SK-N-SH (cell line): ENCODE measurements around the gene OR5M10. TPM values are rescaled to one million over a fixed set of nuclear protein-coding genes. Genes with fewer than 3 reads are reported as not detected.
"Not testable (repeated sequence)": the region's sequence is repeated elsewhere in the genome, so short reads cannot be mapped to it uniquely, and the experiment has no call there.

Source experiments
- CTCF ChIA-PET: fragments of 300-600, 350-600 bp; formaldehyde crosslinking; extraction: SDS; loops from one replicate; lab custom pipeline; 2021; lab: Yijun Ruan, JAX
- POLR2A ChIA-PET: fragments of 350-600 bp; sonication (Branson Sonifier 250); formaldehyde crosslinking; extraction: SDS; loops from one replicate; lab custom pipeline; 2020; ENCODE audit warnings: antibody characterized with exemption, inconsistent platforms; lab: Yijun Ruan, JAX
- DNase-seq: peaks from one replicate; pipeline ENCODE4 v3.0.0; 2012
- H2AFZ ChIP-seq: fragments of 200-600 bp; sonication (generic); 2 replicates; pipeline ENCODE4 v1.8.1; 2016; ENCODE audit warnings: antibody characterized with exemption, mild to moderate bottlenecking, low read depth
- H3F3A ChIP-seq: fragments of 200-600 bp; sonication (generic); replicated peaks from 2 replicates; pipeline ENCODE3; 2016; ENCODE audit warnings: antibody characterized with exemption, mild to moderate bottlenecking; ENCODE audit not compliant: insufficient read depth
- H3K27ac ChIP-seq, 2 experiments: fragments of 200-500 bp in 1 of 2; fragments of 200-600 bp in 1 of 2; sonication (Bioruptor generic) in 1 of 2; sonication (generic), shearing (Covaris generic) in 1 of 2; 2 replicates each; pipeline versions ENCODE4 v1.5.1 to v1.6.1; 2014 to 2016; ENCODE audit warnings: low read depth in 2 of 2, inconsistent platforms in 1 of 2, low read length in 1 of 2, mild to moderate bottlenecking in 1 of 2, mixed read lengths in 1 of 2
- H3K27me3 ChIP-seq: fragments of 200-600 bp; sonication (generic), shearing (Covaris generic); 2 replicates; pipeline ENCODE4 v1.6.1; 2016; ENCODE audit warnings: mixed run types; ENCODE audit not compliant: insufficient read depth
- H3K36me3 ChIP-seq, 2 experiments: fragments of 200-500 bp in 1 of 2; fragments of 200-600 bp in 1 of 2; sonication (Bioruptor generic) in 1 of 2; sonication (generic) in 1 of 2; replicated peaks in 1 of 2; 2 replicates each; pipeline versions ENCODE3 to v1.5.1; 2014 to 2016; ENCODE audit warnings: low read length in 1 of 2, mild to moderate bottlenecking in 1 of 2; ENCODE audit not compliant: insufficient read depth in 2 of 2, control insufficient read depth in 1 of 2
- H3K4me1 ChIP-seq, 2 experiments: fragments of 200-500 bp in 1 of 2; fragments of 200-600 bp in 1 of 2; sonication (Bioruptor generic) in 1 of 2; sonication (generic), shearing (Covaris generic) in 1 of 2; 2 replicates each; pipeline versions ENCODE4 v1.5.1 to v1.6.1; 2014 to 2016; ENCODE audit warnings: low read depth in 1 of 2, low read length in 1 of 2, mixed run types in 1 of 2; ENCODE audit not compliant: insufficient read depth in 2 of 2, control insufficient read depth in 1 of 2
- H3K4me2 ChIP-seq: fragments of 200-600 bp; sonication (generic), shearing (Covaris generic); 2 replicates; pipeline ENCODE4 v1.6.1; 2017; ENCODE audit warnings: mixed run types
- H3K4me3 ChIP-seq, 2 experiments: fragments of 200-500 bp in 1 of 2; fragments of 200-600 bp in 1 of 2; sonication (Bioruptor generic) in 1 of 2; sonication (generic), shearing (Covaris generic) in 1 of 2; 2 replicates each; pipeline versions ENCODE4 v1.5.1 to v1.8.1; 2014 to 2016; ENCODE audit warnings: low read depth in 2 of 2, inconsistent platforms in 1 of 2, low read length in 1 of 2, mild to moderate bottlenecking in 1 of 2, mixed read lengths in 1 of 2, moderate library complexity in 1 of 2
- H3K79me2 ChIP-seq: fragments of 200-600 bp; sonication (generic); 2 replicates; pipeline ENCODE4 v1.8.1; 2017; ENCODE audit warnings: mild to moderate bottlenecking; ENCODE audit not compliant: insufficient read depth
- H3K9ac ChIP-seq: fragments of 200-600 bp; sonication (generic); 2 replicates; pipeline ENCODE4 v1.6.1; 2017; ENCODE audit warnings: mixed run types
- H3K9me2 ChIP-seq: fragments of 200-600 bp; sonication (generic); 2 replicates; pipeline ENCODE4 v1.6.1; 2017; ENCODE audit warnings: mixed run types
- H3K9me3 ChIP-seq: fragments of 200-600 bp; sonication (generic); 2 replicates; pipeline ENCODE4 v1.6.1; 2017; ENCODE audit warnings: mixed run types, mild to moderate bottlenecking, moderate library complexity
- H4K20me1 ChIP-seq: fragments of 200-600 bp; sonication (generic); 2 replicates; pipeline ENCODE4 v1.6.1; 2017; ENCODE audit warnings: mild to moderate bottlenecking, mixed run types; ENCODE audit not compliant: insufficient read depth
- ELF1 ChIP-seq: IDR thresholded peaks from 2 replicates; pipeline ENCODE4 v1.4.0; 2012
- FOSL2 ChIP-seq: IDR thresholded peaks from 2 replicates; pipeline ENCODE4 v1.4.0; 2012; ENCODE audit warnings: low read depth, mild to moderate bottlenecking, moderate library complexity, borderline replicate concordance
- FOXM1 ChIP-seq: IDR thresholded peaks from 2 replicates; pipeline ENCODE4 v1.4.0; 2012; ENCODE audit warnings: low read depth, mild to moderate bottlenecking
- GATA2 ChIP-seq: sonication (generic); formaldehyde crosslinking; IDR thresholded peaks from 2 replicates; pipeline ENCODE4 v1.5.0; 2020; ENCODE audit warnings: mild to moderate bottlenecking, missing genetic modification reagents
- MXI1 ChIP-seq: IDR thresholded peaks from 2 replicates; pipeline ENCODE4 v1.6.1; 2012; ENCODE audit warnings: mild to moderate bottlenecking, low read depth, low read length, improper control_type of control experiment
- RFX5 ChIP-seq: IDR thresholded peaks from 2 replicates; pipeline ENCODE4 v1.6.1; 2012; ENCODE audit warnings: mild to moderate bottlenecking, improper control_type of control experiment, low read length
- RXRA ChIP-seq: IDR thresholded peaks from 2 replicates; pipeline ENCODE4 v1.4.0; 2012; ENCODE audit warnings: low read depth, mild to moderate bottlenecking, borderline replicate concordance
- SMC3 ChIP-seq: IDR thresholded peaks from 2 replicates; pipeline ENCODE4 v1.6.1; 2012; ENCODE audit warnings: low read depth, low read length, improper control_type of control experiment
- TEAD4 ChIP-seq: IDR thresholded peaks from 2 replicates; pipeline ENCODE4 v1.4.0; 2012; ENCODE audit warnings: mild to moderate bottlenecking, borderline replicate concordance; ENCODE audit not compliant: insufficient read depth
- USF2 ChIP-seq: fragments of 150-350 bp; IDR thresholded peaks from 2 replicates; pipeline ENCODE4 v1.6.1; 2017; ENCODE audit warnings: antibody characterized with exemption, low read length, low read depth, borderline replicate concordance
- YY1 ChIP-seq: IDR thresholded peaks from 2 replicates; pipeline ENCODE4 v1.4.0; 2012; ENCODE audit warnings: low read depth, mild to moderate bottlenecking
- ZBTB33 ChIP-seq: IDR thresholded peaks from 2 replicates; pipeline ENCODE4 v1.4.0; 2012; ENCODE audit warnings: low read depth, borderline replicate concordance
- WGBS: methylation state at CpG from one replicate; pipeline ENCODE4 v1.1.6; 2017; ENCODE audit warnings: low lambda C conversion rate; 5-methylcytosine and 5-hydroxymethylcytosine counted together
- polyA plus RNA-seq, 3 experiments: library from polyadenylated mRNA; depleted of rRNA; stranded (reverse); fragments of >200 nt; gene quantifications; 2 replicates each; pipeline ENCODE4 v1.2.3, GENCODE V29; 2012
- TF ChIP-seq, protein P1 (sequence below): IDR thresholded peaks from 2 replicates; pipeline ENCODE4; 2012
- TF ChIP-seq, protein P2 (sequence below): IDR thresholded peaks from 2 replicates; pipeline ENCODE4 v1.4.0; 2012; ENCODE audit warnings: low read depth
- TF ChIP-seq, protein P3 (sequence below): IDR thresholded peaks from 2 replicates; pipeline ENCODE4 v1.4.0; 2012; ENCODE audit warnings: low read depth, borderline replicate concordance

The OR5M10 gene
- polyA plus RNA-seq, 1 of the 3 experiments (the other 2 are of a cell fraction) = not detected

GRCh38 chr11:56611174-56611573 is 33.7 kb upstream of the OR5M10 start:
- H3K4me3 ChIP-seq = no peak overlapping the region
- H3K27me3 ChIP-seq = no peaks in the 10 kb centered on the region; the same call in 1 of the 2 replicates
- no peak overlapping the region for H3K4me2 ChIP-seq
- H4K20me1 ChIP-seq = no peaks in the 10 kb centered on the region
- no peak overlapping the region for H3K9ac ChIP-seq
- H3F3A ChIP-seq = no peaks in the 10 kb centered on the region
- H3K79me2 ChIP-seq = no peaks in the 10 kb centered on the region
- H3K4me1 ChIP-seq = no peaks in the 10 kb centered on the region
- no peaks in the 10 kb centered on the region for H3K9me3 ChIP-seq
- TF ChIP-seq, protein P1, sequence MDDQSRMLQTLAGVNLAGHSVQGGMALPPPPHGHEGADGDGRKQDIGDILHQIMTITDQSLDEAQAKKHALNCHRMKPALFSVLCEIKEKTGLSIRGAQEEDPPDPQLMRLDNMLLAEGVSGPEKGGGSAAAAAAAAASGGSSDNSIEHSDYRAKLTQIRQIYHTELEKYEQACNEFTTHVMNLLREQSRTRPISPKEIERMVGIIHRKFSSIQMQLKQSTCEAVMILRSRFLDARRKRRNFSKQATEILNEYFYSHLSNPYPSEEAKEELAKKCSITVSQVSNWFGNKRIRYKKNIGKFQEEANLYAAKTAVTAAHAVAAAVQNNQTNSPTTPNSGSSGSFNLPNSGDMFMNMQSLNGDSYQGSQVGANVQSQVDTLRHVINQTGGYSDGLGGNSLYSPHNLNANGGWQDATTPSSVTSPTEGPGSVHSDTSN = no peak
- no peak for TF ChIP-seq FOXM1
- TF ChIP-seq, protein P2, sequence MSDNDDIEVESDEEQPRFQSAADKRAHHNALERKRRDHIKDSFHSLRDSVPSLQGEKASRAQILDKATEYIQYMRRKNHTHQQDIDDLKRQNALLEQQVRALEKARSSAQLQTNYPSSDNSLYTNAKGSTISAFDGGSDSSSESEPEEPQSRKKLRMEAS = no peak
- no peak for TF ChIP-seq RXRA
- TF ChIP-seq SMC3 = no peak
- TF ChIP-seq USF2 = no peak
- no peak for TF ChIP-seq FOSL2
- TF ChIP-seq ELF1 = no peak
- TF ChIP-seq GATA2 = no peak
- TF ChIP-seq MXI1 = no peak
- no peak for TF ChIP-seq YY1
- TF ChIP-seq RFX5 = no peak
- no peak for TF ChIP-seq ZBTB33
- TF ChIP-seq TEAD4 = no peak
- TF ChIP-seq, protein P3, sequence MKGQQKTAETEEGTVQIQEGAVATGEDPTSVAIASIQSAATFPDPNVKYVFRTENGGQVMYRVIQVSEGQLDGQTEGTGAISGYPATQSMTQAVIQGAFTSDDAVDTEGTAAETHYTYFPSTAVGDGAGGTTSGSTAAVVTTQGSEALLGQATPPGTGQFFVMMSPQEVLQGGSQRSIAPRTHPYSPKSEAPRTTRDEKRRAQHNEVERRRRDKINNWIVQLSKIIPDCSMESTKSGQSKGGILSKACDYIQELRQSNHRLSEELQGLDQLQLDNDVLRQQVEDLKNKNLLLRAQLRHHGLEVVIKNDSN = no peak
- TF ChIP-seq, all 33 proteins: peak for 0
- Histone ChIP-seq H3K27ac (no peak overlapping the region), H2AFZ (no peak overlapping the region), H3K36me3 (no peaks in the 10 kb centered on the region), H3K9me2 (no peaks in the 10 kb centered on the region)
- POLR2A ChIA-PET = no interaction called here
- CTCF ChIA-PET = interaction anchor here (0.9 kb wide), 1 partner anchor 13 kb away, joined by 4 read pairs; no protein-coding TSS in a partner anchor
- WGBS = 0% methylated on average over 1 of the region's 1 CpG
- DNase-seq = no peak

DNA sequence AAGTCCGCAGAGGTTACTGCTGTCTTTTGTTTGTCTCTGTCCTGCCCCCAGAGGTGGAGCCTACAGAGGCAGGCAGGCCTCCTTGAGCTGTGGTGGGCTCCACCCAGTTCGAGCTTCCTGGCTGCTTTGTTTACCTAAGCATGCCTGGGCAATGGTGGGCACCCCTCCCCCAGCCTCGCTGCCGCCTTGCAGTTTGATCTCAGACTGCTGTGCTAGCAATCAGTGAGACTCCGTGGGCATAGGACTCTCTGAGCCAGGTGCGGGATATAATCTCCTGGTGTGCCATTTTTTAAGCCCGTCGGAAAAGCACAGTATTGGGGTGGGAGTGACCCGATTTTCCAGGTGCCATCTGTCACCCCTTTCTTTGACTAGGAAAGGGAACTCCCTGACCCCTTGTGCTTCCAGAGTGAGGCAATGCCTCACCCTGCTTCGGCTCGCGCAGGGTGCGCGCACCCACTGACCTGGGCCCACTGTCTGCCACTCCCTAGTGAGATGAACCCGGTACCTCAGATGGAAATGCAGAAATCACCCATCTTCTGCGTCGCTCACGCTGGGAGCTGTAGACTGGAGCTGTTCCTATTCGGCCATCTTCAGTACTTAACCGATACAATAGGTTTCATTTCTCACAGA is 14.7 kb upstream of the OR5M10 start:
- H3K27me3 ChIP-seq, H3K4me3 ChIP-seq, H3K79me2 ChIP-seq, POLR2A ChIA-PET, H3K36me3 ChIP-seq, H3K4me1 ChIP-seq, H3K9me3 ChIP-seq, H3K9me2 ChIP-seq, H2AFZ ChIP-seq, H3K27ac ChIP-seq, CTCF ChIA-PET, H3F3A ChIP-seq, H3K9ac ChIP-seq, H3K4me2 ChIP-seq, DNase-seq, H4K20me1 ChIP-seq: not testable (repeated sequence)
- 35% methylated on average over 12 of the region's 20 CpGs for WGBS
